ENCODE results near the gene SV2A. TPM values are rescaled to one million over a fixed set of nuclear protein-coding genes. Genes with fewer than 3 reads are reported as not detected.
"Not testable (repeated sequence)": the region's sequence is repeated elsewhere in the genome, so short reads cannot be mapped to it uniquely, and the experiment has no call there.

SV2A gene, protein sequence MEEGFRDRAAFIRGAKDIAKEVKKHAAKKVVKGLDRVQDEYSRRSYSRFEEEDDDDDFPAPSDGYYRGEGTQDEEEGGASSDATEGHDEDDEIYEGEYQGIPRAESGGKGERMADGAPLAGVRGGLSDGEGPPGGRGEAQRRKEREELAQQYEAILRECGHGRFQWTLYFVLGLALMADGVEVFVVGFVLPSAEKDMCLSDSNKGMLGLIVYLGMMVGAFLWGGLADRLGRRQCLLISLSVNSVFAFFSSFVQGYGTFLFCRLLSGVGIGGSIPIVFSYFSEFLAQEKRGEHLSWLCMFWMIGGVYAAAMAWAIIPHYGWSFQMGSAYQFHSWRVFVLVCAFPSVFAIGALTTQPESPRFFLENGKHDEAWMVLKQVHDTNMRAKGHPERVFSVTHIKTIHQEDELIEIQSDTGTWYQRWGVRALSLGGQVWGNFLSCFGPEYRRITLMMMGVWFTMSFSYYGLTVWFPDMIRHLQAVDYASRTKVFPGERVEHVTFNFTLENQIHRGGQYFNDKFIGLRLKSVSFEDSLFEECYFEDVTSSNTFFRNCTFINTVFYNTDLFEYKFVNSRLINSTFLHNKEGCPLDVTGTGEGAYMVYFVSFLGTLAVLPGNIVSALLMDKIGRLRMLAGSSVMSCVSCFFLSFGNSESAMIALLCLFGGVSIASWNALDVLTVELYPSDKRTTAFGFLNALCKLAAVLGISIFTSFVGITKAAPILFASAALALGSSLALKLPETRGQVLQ
- 1.6 and 1.7 TPM in 2 replicates for total RNA-seq

GRCh38 chr1:149917571-149918144 lies at the start of gene SV2A:
TSS of gene SV2A (minus strand) at chr1:149917844. CDS start at chr1:149913840, 4,004 bp downstream.
- DNase-seq (ENCODE audit: low read depth), result no peak

DNA sequence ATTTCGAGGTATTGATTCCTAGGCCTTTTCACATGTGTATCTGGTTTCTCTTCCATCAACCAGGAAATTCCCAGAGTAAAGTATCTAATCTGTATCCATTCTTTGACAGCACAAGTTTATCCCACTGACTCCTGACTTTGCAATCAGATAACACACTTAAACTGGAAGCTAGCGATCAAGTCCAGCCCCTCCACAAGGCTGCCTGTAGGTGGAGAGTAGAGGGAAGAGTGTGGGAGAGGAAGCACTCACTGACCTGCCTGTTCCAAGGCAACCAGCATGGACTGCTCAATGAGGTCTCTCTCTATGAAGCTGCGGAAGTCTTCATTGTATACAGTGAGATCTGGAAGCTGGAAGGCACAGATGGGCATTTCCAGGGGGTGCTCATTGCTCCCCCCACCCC lies 49.4 kb upstream of the SV2A start:
- no peak for DNase-seq (ENCODE audit: low read depth)

- DNase-seq (ENCODE audit: low read depth), result no peak
Observed at GRCh38 chr1:149966405-149966804, 48.8 kb upstream of the SV2A start.

- DNase-seq (ENCODE audit: low read depth), result no peak
Observed at GRCh38 chr1:149965440-149965839, 47.8 kb upstream of the SV2A start.

- peak; percentile 52 for DNase-seq (ENCODE audit: low read depth)
Observed at GRCh38 chr1:149963358-149963757, 45.7 kb upstream of the SV2A start.

DNA sequence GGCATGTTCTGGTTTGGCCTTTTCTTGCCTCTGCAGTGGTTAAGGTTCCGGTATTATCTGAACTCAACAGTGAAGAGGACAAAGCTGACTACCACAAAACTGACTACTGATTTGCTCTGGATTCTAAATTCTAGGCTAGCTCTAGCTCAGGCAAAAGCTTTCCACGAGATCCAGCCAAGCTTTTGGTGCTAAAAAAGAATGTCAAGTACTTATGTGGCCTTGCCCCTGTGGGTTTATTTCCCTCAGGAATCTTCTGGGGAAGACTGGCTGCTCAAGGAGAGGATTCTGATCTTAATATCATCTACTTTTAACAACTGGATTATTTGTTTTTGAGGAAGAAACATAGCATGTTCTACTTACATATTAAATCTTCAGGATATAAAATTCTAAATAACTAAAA lies 45.1 kb upstream of the SV2A start:
- DNase-seq (ENCODE audit: low read depth), result no peak

DNA sequence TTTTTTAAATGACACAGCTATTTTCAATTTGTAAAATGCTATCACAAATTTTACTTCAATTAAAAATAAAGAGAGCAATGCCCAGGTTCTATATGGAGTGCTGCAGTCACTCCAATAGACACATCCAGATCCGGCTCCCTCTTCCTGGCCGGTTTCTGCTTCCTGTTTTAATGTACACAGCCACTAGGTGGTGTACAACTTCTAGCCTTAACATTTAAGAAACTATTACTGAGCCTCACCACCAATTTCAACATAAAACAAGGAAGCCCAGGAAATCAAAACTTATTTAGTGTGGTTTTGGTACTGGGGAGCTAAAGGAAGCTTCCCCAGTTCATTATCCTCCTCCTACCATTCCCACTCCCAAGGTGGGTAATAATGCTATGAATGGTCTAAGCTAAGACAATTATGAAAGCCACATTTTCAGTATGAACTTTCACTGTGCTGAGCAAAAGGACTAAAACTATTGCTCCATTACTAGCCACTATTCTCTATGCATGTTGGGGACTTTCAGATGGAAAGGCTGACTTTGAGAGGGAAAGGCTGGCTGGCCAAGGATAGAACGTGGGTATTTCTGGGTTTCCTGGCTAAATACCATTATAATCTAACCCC lies 44.5 kb upstream of the SV2A start:
- DNase-seq (ENCODE audit: low read depth), result peak; percentile 84

DNA sequence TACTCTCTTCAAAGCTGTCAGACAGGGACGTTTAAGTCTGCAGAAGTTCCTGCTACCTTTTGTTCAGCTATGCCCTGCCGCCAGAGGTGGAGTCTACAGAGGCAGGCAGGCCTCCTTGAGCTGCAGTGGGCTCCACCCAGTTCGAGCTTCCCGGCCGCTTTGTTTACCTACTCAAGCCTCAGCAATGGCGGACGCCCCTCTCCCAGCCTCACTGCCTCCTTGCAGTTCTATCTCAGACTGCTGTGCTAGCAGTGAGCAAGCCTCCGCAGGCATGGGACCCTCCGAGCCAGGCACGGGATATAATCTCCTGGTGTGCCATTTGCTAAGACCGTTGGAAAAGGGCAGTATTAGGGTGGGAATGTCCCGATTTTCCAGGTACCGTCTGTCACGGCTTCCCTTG lies 39.9 kb upstream of the SV2A start:
- DNase-seq (ENCODE audit: low read depth), result not testable (repeated sequence)

DNA sequence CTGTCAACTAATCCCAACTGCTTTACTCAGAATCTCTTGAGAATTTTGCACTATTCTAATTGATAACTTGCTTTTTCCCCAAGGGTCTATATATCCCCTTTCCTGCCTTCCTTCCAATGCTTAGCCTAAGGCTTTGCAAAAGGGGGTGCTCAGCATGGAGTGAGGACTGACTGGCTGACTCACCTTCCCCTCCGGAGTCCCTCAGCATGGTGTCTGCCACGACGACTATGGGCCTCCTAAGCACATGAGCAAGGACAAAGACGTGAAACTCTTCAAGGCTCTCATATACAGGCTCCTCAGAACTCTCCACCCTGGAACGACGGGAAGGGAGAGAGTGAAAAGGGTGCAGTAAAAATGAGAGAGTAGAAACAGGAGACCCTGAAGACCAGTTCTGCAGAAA lies 32.3 kb upstream of the SV2A start:
- DNase-seq (ENCODE audit: low read depth), result no peak

DNA sequence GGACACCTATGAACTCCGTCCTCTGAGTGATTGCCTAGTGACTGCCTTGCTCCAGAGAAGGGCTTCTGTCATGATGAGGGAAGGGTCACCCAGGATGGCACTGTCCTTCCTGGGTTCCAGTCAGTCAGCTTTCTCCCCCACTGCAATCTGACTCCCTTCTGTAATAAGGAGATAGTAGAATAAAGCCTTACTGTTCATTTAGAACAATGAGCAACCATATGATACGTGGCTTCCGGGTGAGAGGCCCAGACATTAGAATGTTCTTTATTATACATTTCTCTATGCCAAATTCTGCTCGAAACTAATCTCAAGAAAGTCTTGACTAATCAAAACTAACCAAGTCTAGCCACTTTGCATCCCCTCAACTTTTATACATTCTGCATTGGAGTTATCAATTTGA lies 27.6 kb upstream of the SV2A start:
- DNase-seq (ENCODE audit: low read depth), result no peak

DNA sequence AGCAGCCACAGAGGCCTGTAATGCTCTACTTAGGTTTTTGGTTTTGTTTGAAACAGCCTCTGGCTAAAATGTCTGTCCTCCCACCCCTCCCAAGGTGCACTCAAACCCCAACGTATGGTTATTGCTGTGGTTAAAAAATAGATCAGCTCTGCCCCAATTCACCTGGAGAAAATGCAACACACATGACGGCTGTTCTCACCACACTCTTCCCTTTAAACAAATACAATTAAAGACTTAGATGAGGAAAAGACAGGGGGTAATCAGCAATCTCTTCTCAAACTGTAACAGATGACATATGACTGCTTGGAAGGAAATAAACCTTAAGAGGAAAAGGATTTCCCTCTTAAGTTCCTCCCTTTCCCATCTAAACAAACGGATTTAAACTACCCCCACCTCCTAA lies 25.2 kb upstream of the SV2A start:
- no peak for DNase-seq (ENCODE audit: low read depth)

- DNase-seq (ENCODE audit: low read depth), result no peak
Observed at GRCh38 chr1:149942207-149942606, 24.6 kb upstream of the SV2A start.

DNA sequence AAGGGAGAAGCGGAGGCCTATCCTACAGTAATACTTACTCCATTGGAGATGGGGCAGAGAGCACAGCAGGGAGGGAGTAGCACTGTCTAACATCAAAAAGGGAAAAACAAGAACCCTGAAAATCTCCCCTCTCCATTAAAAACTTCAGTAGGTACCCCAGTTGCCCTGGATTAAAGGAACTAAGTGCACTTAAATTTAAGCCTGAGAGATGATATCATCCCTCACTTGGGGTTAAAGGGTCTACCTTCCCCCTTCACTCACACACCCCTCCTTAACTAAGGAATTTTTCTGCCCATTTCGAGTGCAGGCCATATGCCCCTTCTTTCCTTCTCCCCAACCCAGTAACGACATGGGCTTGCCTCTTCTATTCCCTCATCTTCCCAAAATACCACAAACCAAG lies 22.8 kb upstream of the SV2A start:
- no peak for DNase-seq (ENCODE audit: low read depth)

DNA sequence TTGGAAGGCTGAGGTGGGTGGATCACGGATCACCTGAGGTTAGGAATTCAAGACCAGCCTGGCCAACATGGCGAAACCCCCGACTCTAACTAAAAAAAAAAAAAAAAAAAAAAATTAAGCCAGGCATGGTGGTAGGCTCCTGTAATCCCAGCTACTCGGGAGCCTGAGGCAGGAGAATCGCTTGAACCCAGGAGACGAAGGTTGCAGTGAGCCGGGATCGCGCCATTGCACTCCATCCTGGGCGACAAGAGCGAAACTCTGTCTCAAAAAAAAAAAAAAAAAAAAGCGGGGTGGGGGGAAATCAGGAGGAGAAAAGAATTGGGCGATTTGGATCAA lies 21.0 kb upstream of the SV2A start:
- DNase-seq (ENCODE audit: low read depth), result not testable (repeated sequence)

GRCh38 chr1:149937759-149938158 lies 20.1 kb upstream of the SV2A start:
- no peak for DNase-seq (ENCODE audit: low read depth)

DNA sequence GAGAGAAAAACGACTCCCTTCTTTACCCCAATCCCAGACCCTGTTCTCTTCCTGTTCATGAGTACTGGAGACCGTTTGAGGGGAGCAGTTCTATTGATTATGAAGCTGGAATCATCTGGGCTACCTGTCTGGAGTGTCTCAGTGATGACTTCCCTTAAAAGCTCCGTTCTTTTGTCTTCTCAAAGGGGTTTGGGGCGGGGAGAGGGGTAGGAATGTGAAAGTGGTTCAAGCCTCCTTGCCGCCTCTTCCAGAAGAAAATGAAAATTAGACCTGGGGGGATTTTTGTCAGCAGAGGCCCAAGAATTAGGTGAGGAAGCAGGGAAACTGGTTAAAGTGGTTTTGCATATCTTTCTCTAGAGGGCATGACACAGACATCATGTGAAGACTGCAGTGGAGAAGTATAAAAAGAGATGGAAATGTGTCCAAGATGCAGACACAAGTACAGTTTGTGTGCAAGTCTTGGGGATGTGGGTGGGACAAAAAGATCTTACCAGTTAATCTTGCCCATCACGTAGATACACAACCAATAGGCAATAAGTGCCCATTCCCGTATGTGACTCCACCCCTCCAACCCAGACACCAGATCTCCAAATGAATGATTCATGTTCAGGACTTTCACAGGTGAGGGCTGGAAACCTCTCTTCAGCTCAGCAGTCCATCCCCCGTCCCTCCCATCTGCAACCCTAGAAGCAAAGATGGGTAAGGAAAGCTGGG lies 19.5 kb upstream of the SV2A start:
- DNase-seq (ENCODE audit: low read depth), result peak; percentile 80

DNA sequence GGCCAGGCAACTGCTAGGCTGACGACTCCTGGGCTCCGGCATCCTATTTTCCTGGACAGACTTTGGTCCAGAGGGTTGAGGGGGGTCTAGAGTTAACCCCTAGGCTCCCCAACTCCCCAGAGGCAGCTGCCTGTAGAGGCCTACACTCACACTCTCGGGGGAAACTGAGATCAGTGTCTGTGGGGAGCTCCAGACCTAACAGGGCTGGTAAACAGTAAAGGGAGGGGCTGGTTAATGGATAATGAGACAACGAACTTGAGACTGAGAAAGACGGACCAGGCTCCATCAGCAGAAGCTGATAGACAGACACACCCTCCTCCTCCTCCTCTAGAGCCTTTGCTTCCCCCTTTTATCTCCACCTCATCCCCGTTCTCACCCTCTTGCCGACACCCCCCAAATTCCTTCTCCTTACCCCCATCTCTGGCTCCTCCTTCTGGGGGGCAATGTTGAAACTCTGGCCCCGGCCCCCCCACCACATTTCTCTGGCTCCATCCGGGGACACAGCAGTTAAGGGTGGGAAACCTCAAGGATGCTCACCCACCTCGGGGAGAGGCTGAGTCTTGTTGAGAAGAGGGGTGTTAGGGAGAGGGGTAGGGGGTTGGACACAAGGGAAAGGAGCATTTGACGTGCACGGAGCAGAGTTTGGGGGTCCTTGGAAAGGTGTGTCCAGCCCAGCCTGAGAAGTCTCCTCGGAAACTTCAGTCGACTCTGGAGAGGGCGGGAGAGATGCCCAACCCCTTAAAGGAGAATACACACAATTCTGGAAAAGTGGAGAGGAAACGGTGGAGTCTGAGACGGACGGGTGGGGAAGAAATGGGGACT lies 18.7 kb upstream of the SV2A start, which contains the start of gene MTMR11:
Gene MTMR11 (minus strand): TSS at position 710 of the 822 bp plus-strand sequence. CDS start 232 bp downstream, at position 478.
- peak; percentile 59 for DNase-seq (ENCODE audit: low read depth)

DNA sequence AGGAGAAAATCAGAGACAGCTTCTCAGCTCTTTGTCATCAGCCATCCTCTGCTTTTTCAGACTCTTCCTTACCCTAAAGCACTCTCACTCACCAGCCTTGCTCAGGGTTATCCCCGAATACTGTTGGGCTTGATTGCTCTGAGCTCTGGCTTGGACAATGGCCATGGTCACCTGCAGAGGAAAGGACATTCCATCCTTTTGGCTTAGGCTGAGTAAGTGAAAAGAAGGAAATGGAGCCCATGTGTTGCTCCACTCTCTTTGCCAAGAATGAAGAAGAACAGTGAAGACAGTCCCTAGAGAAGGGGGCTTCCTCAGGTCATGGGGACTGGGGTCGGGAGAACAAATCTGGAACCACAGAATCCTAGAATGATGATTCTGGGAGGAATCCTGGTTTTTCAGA lies 16.7 kb upstream of the SV2A start:
- DNase-seq (ENCODE audit: low read depth), result no peak

GRCh38 chr1:149933208-149933607 lies 15.6 kb upstream of the SV2A start:
- DNase-seq (ENCODE audit: low read depth), result no peak

DNA sequence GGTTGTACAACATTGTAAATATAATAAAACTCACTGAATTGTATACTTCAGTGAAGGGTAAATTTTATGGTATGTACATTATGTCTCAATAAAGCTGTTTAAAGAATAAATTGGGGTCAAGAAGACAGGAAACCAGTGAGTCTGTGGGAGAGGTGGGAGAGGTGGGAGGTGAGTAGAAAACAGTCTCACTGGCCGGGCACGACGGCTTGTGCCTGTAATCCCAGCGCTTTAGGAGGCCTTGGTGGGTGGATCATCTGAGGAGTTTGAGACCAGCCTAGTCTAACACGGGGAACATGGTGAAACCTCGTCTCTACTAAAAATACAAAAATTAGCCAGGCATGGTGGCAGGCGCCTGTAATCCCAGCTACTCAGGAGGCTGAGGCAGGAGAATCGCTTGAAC lies 14.8 kb upstream of the SV2A start:
- DNase-seq (ENCODE audit: low read depth), result no peak
